SK-N-SH (cell line): Measurements from ENCODE around the gene PDE10A. TPM values are rescaled to one million over a fixed set of nuclear protein-coding genes. Genes with fewer than 3 reads are reported as not detected.

Source experiments
- CTCF ChIA-PET: fragments of 300-600, 350-600 bp; formaldehyde crosslinking; extraction: SDS; loops from one replicate; lab custom pipeline; 2021; lab: Yijun Ruan, JAX
- POLR2A ChIA-PET: fragments of 350-600 bp; sonication (Branson Sonifier 250); formaldehyde crosslinking; extraction: SDS; loops from one replicate; lab custom pipeline; 2020; ENCODE audit warnings: antibody characterized with exemption, inconsistent platforms; lab: Yijun Ruan, JAX
- DNase-seq: peaks from one replicate; pipeline ENCODE4 v3.0.0; 2012
- H2AFZ ChIP-seq: fragments of 200-600 bp; sonication (generic); 2 replicates; pipeline ENCODE4 v1.8.1; 2016; ENCODE audit warnings: antibody characterized with exemption, mild to moderate bottlenecking, low read depth
- H3F3A ChIP-seq: fragments of 200-600 bp; sonication (generic); replicated peaks from 2 replicates; pipeline ENCODE3; 2016; ENCODE audit warnings: antibody characterized with exemption, mild to moderate bottlenecking; ENCODE audit not compliant: insufficient read depth
- H3K27ac ChIP-seq, 2 experiments: fragments of 200-500 bp in 1 of 2; fragments of 200-600 bp in 1 of 2; sonication (Bioruptor generic) in 1 of 2; sonication (generic), shearing (Covaris generic) in 1 of 2; 2 replicates each; pipeline versions ENCODE4 v1.5.1 to v1.6.1; 2014 to 2016; ENCODE audit warnings: low read depth in 2 of 2, inconsistent platforms in 1 of 2, low read length in 1 of 2, mild to moderate bottlenecking in 1 of 2, mixed read lengths in 1 of 2
- H3K27me3 ChIP-seq: fragments of 200-600 bp; sonication (generic), shearing (Covaris generic); 2 replicates; pipeline ENCODE4 v1.6.1; 2016; ENCODE audit warnings: mixed run types; ENCODE audit not compliant: insufficient read depth
- H3K36me3 ChIP-seq, 2 experiments: fragments of 200-500 bp in 1 of 2; fragments of 200-600 bp in 1 of 2; sonication (Bioruptor generic) in 1 of 2; sonication (generic) in 1 of 2; replicated peaks in 1 of 2; 2 replicates each; pipeline versions ENCODE3 to v1.5.1; 2014 to 2016; ENCODE audit warnings: low read length in 1 of 2, mild to moderate bottlenecking in 1 of 2; ENCODE audit not compliant: insufficient read depth in 2 of 2, control insufficient read depth in 1 of 2
- H3K4me1 ChIP-seq, 2 experiments: fragments of 200-500 bp in 1 of 2; fragments of 200-600 bp in 1 of 2; sonication (Bioruptor generic) in 1 of 2; sonication (generic), shearing (Covaris generic) in 1 of 2; 2 replicates each; pipeline versions ENCODE4 v1.5.1 to v1.6.1; 2014 to 2016; ENCODE audit warnings: low read depth in 1 of 2, low read length in 1 of 2, mixed run types in 1 of 2; ENCODE audit not compliant: insufficient read depth in 2 of 2, control insufficient read depth in 1 of 2
- H3K4me2 ChIP-seq: fragments of 200-600 bp; sonication (generic), shearing (Covaris generic); 2 replicates; pipeline ENCODE4 v1.6.1; 2017; ENCODE audit warnings: mixed run types
- H3K4me3 ChIP-seq, 2 experiments: fragments of 200-500 bp in 1 of 2; fragments of 200-600 bp in 1 of 2; sonication (Bioruptor generic) in 1 of 2; sonication (generic), shearing (Covaris generic) in 1 of 2; 2 replicates each; pipeline versions ENCODE4 v1.5.1 to v1.8.1; 2014 to 2016; ENCODE audit warnings: low read depth in 2 of 2, inconsistent platforms in 1 of 2, low read length in 1 of 2, mild to moderate bottlenecking in 1 of 2, mixed read lengths in 1 of 2, moderate library complexity in 1 of 2
- H3K79me2 ChIP-seq: fragments of 200-600 bp; sonication (generic); 2 replicates; pipeline ENCODE4 v1.8.1; 2017; ENCODE audit warnings: mild to moderate bottlenecking; ENCODE audit not compliant: insufficient read depth
- H3K9ac ChIP-seq: fragments of 200-600 bp; sonication (generic); 2 replicates; pipeline ENCODE4 v1.6.1; 2017; ENCODE audit warnings: mixed run types
- H3K9me2 ChIP-seq: fragments of 200-600 bp; sonication (generic); 2 replicates; pipeline ENCODE4 v1.6.1; 2017; ENCODE audit warnings: mixed run types
- H3K9me3 ChIP-seq: fragments of 200-600 bp; sonication (generic); 2 replicates; pipeline ENCODE4 v1.6.1; 2017; ENCODE audit warnings: mixed run types, mild to moderate bottlenecking, moderate library complexity
- H4K20me1 ChIP-seq: fragments of 200-600 bp; sonication (generic); 2 replicates; pipeline ENCODE4 v1.6.1; 2017; ENCODE audit warnings: mild to moderate bottlenecking, mixed run types; ENCODE audit not compliant: insufficient read depth
- CTCF ChIP-seq: fragments of 200-600 bp; sonication (generic); IDR thresholded peaks from 2 replicates; pipeline ENCODE4 v1.6.1; 2017; ENCODE audit warnings: antibody characterized with exemption, mild to moderate bottlenecking, moderate library complexity
- ELF1 ChIP-seq: IDR thresholded peaks from 2 replicates; pipeline ENCODE4 v1.4.0; 2012
- EZH2phosphoT487 ChIP-seq: fragments of 200-600 bp; sonication (generic); IDR thresholded peaks from 2 replicates; pipeline ENCODE4 v1.6.1; 2017; ENCODE audit warnings: low read depth, mixed run types, mild to moderate bottlenecking, antibody characterized with exemption, moderate library complexity, borderline replicate concordance
- FOXJ3 ChIP-seq: sonication (generic); formaldehyde crosslinking; IDR thresholded peaks from 2 replicates; pipeline ENCODE4 v1.5.1; 2020; ENCODE audit warnings: mild to moderate bottlenecking, missing genetic modification reagents
- GABPA ChIP-seq: IDR thresholded peaks from 2 replicates; pipeline ENCODE4 v1.4.0; 2012; ENCODE audit warnings: low read depth, mild to moderate bottlenecking
- JUND ChIP-seq: IDR thresholded peaks from 2 replicates; pipeline ENCODE4 v1.4.0; 2012
- MAX ChIP-seq: IDR thresholded peaks from 2 replicates; pipeline ENCODE4 v1.4.0; 2012; ENCODE audit warnings: low read depth
- MEF2A ChIP-seq: IDR thresholded peaks from 2 replicates; pipeline ENCODE4 v1.4.0; 2012; ENCODE audit warnings: low read depth, borderline replicate concordance
- MXI1 ChIP-seq: IDR thresholded peaks from 2 replicates; pipeline ENCODE4 v1.6.1; 2012; ENCODE audit warnings: mild to moderate bottlenecking, low read depth, low read length, improper control_type of control experiment
- NRF1 ChIP-seq: IDR thresholded peaks from 2 replicates; pipeline ENCODE4 v1.6.1; 2012; ENCODE audit warnings: low read depth, mild to moderate bottlenecking, low read length
- PBX3 ChIP-seq: IDR thresholded peaks from 2 replicates; pipeline ENCODE4; 2012
- POLR2AphosphoS5 ChIP-seq: IDR thresholded peaks from 2 replicates; pipeline ENCODE4 v1.6.1; 2012; ENCODE audit warnings: low read depth, low read length
- RCOR1 ChIP-seq: fragments of 150-350 bp; IDR thresholded peaks from 2 replicates; pipeline ENCODE4 v1.6.1; 2017; ENCODE audit warnings: antibody characterized with exemption, low read length
- REST ChIP-seq: IDR thresholded peaks from 2 replicates; pipeline ENCODE4 v1.6.1; 2012; ENCODE audit warnings: mild to moderate bottlenecking, low read depth, low read length, moderate library complexity
- RXRA ChIP-seq: IDR thresholded peaks from 2 replicates; pipeline ENCODE4 v1.4.0; 2012; ENCODE audit warnings: low read depth, mild to moderate bottlenecking, borderline replicate concordance
- SIN3A ChIP-seq: IDR thresholded peaks from 2 replicates; pipeline ENCODE4 v1.6.1; 2012; ENCODE audit warnings: low read depth, mild to moderate bottlenecking, low read length, moderate library complexity, borderline replicate concordance
- TAF1 ChIP-seq: IDR thresholded peaks from 2 replicates; pipeline ENCODE4 v1.6.1; 2012; ENCODE audit warnings: low read depth, mild to moderate bottlenecking, low read length, moderate library complexity, borderline replicate concordance
- TCF12 ChIP-seq: IDR thresholded peaks from 2 replicates; pipeline ENCODE4 v1.4.0; 2012
- USF1 ChIP-seq: IDR thresholded peaks from 2 replicates; pipeline ENCODE4 v1.4.0; 2012; ENCODE audit warnings: low read depth, borderline replicate concordance
- USF2 ChIP-seq: fragments of 150-350 bp; IDR thresholded peaks from 2 replicates; pipeline ENCODE4 v1.6.1; 2017; ENCODE audit warnings: antibody characterized with exemption, low read length, low read depth, borderline replicate concordance
- WGBS: methylation state at CpG from one replicate; pipeline ENCODE4 v1.1.6; 2017; ENCODE audit warnings: low lambda C conversion rate; 5-methylcytosine and 5-hydroxymethylcytosine counted together
- polyA plus RNA-seq, 3 experiments: library from polyadenylated mRNA; depleted of rRNA; stranded (reverse); fragments of >200 nt; gene quantifications; 2 replicates each; pipeline ENCODE4 v1.2.3, GENCODE V29; 2012

PDE10A gene
- polyA plus RNA-seq, 1 of the 3 experiments (the other 2 are of a cell fraction), result 0.43 TPM

- Histone ChIP-seq H3F3A (no peaks in the 10 kb centered on the region), H3K4me2 (no peak overlapping the region), H3K4me3 (no peak overlapping the region), H4K20me1 (no peaks in the 10 kb centered on the region), H3K4me1 (no peaks in the 10 kb centered on the region), H3K9me3 (no peaks in the 10 kb centered on the region), H2AFZ (no peak overlapping the region), H3K27ac (no peak overlapping the region), H3K36me3 (no peaks in the 10 kb centered on the region), H3K9me2 (no peaks in the 10 kb centered on the region), H3K27me3 (no peaks in the 10 kb centered on the region)
- 14% methylated on average over 1 of the region's 1 CpG for WGBS
- ChIA-PET CTCF (no interaction called here), POLR2A (no interaction called here)
- TF ChIP-seq GABPA (no peak), TAF1 (no peak), RXRA (no peak), FOXJ3 (CRISPR knock-in tag) (no peak), SIN3A (no peak), MXI1 (no peak), USF1 (no peak), PBX3 (no peak), ELF1 (no peak), EZH2phosphoT487 (no peak), MAX (no peak), MEF2A (no peak), NRF1 (no peak), JUND (no peak), TCF12 (no peak), RCOR1 (no peak), USF2 (no peak), CTCF (no peak), REST (no peak), POLR2AphosphoS5 (no peak)
- TF ChIP-seq, all 33 proteins: peak for 0
- Histone ChIP-seq H3K79me2 (no peaks in the 10 kb centered on the region), H3K9ac (no peak overlapping the region)
- DNase-seq, result no peak
Observed at GRCh38 chr6:165321555-165322145, 341.4 kb downstream of the PDE10A start.
